ENCODE measurements around the gene GRID1. TPM values are rescaled to one million over a fixed set of nuclear protein-coding genes. Genes with fewer than 3 reads are reported as not detected.

The GRID1 gene
- total and polyA plus RNA-seq, 8 donors, result 0.31 to 8.5 (median 1.0) TPM; not detected in 1

DNA sequence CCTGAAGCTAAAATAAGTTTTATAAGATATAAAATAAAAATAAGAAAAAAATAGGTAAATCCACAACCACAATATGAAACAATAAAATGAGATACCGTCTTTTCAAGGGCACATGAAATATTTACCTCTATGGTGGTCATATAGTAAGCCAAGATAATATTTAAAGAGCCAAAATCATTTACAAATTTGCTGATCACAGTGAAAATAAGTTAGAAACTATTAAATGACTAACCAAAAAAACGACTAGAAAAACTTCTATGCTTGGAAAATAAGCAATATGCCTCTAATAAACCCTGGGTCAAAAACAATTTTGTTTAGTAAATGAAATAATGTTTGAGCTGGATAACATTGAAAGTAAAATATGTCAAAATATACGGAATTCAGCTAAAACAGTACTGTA is 535.2 kb downstream of the GRID1 start:
- Histone ChIP-seq H3K4me3 (no peak overlapping the region), H3K36me3 (no peaks in the 10 kb centered on the region), H3K9me3 (peaks cover 0 to 29% (median 7%) of the 10 kb centered on the region in 4 donors), H3K27me3 (no peaks in the 10 kb centered on the region), H3K4me1 (no peaks in the 10 kb centered on the region), H3K27ac (no peak overlapping the region)
- intact Hi-C loops (cut with DNase I; ENCODE audit: low total_unique reads), result no loop called here
- WGBS, 5 donors, result 50 to 70% (median 55%) methylated on average over 3 of the region's 3 CpGs
- no peak for TF ChIP-seq POLR2A (IDR thresholded peaks at IDR 0.05)
- no peak for TF ChIP-seq EP300 (IDR thresholded peaks at IDR 0.05)
- no peak for TF ChIP-seq POLR2AphosphoS5 (IDR thresholded peaks at IDR 0.05)
- no peak for TF ChIP-seq CTCF (IDR thresholded peaks at IDR 0.05)
- DNase-seq, result no peak

GRCh38 chr10:85826377-85826776 is 540.2 kb downstream of the GRID1 start:
- Histone ChIP-seq H3K4me1 (no peaks in the 10 kb centered on the region), H3K4me3 (no peak overlapping the region), H3K27me3 (no peaks in the 10 kb centered on the region), H3K27ac (no peak overlapping the region), H3K9me3 (peaks cover 0 to 13% (median 2%) of the 10 kb centered on the region in 4 donors), H3K36me3 (no peaks in the 10 kb centered on the region)
- WGBS, 5 donors, result 89 to 97% (median 93%) methylated on average over 4 of the region's 4 CpGs
- DNase-seq, result no peak
- intact Hi-C loops (cut with DNase I; ENCODE audit: low total_unique reads), result no loop called here
- TF ChIP-seq CTCF (IDR thresholded peaks at IDR 0.05) (no peak), POLR2A (IDR thresholded peaks at IDR 0.05) (no peak), EP300 (IDR thresholded peaks at IDR 0.05) (no peak), POLR2AphosphoS5 (IDR thresholded peaks at IDR 0.05) (no peak)

- TF ChIP-seq EP300 (IDR thresholded peaks at IDR 0.05) (no peak), CTCF (IDR thresholded peaks at IDR 0.05) (no peak), POLR2A (IDR thresholded peaks at IDR 0.05) (no peak), POLR2AphosphoS5 (IDR thresholded peaks at IDR 0.05) (no peak)
- Histone ChIP-seq H3K27me3 (no peaks in the 10 kb centered on the region), H3K4me3 (no peak overlapping the region), H3K27ac (no peak overlapping the region), H3K4me1 (no peaks in the 10 kb centered on the region), H3K36me3 (no peaks in the 10 kb centered on the region), H3K9me3 (peaks cover 0 to 35% (median 25%) of the 10 kb centered on the region in 4 donors)
- 80 to 87% (median 83%) methylated on average over 2 of the region's 2 CpGs for WGBS, 5 donors
- no peak for DNase-seq
- intact Hi-C loops (cut with DNase I; ENCODE audit: low total_unique reads), result no loop called here
Measured at GRCh38 chr10:85811405-85811804, 555.2 kb downstream of the GRID1 start.

GRCh38 chr10:85810674-85811073 is 555.9 kb downstream of the GRID1 start:
- intact Hi-C loops (cut with DNase I; ENCODE audit: low total_unique reads), result no loop called here

More at GRCh38 chr10:85810674-85811073, 555.9 kb downstream of the GRID1 start:
- DNase-seq, result no peak
- Histone ChIP-seq H3K4me1 (no peaks in the 10 kb centered on the region), H3K9me3 (peaks cover 0 to 35% (median 25%) of the 10 kb centered on the region in 4 donors), H3K27me3 (no peaks in the 10 kb centered on the region), H3K27ac (no peak overlapping the region), H3K36me3 (no peaks in the 10 kb centered on the region), H3K4me3 (no peak overlapping the region)
- no peak for TF ChIP-seq POLR2A (IDR thresholded peaks at IDR 0.05)
- TF ChIP-seq POLR2AphosphoS5 (IDR thresholded peaks at IDR 0.05), result no peak
- no peak for TF ChIP-seq EP300 (IDR thresholded peaks at IDR 0.05)
- no peak for TF ChIP-seq CTCF (IDR thresholded peaks at IDR 0.05)
- WGBS, 5 donors, result 50 to 80% (median 75%) methylated on average over 1 of the region's 1 CpG; no CpG with 5 or more reads in 1 of the 5 donors
